BE2C (cell line): ENCODE results near the gene TNFRSF21.
"Not testable (repeated sequence)": the region's sequence is repeated elsewhere in the genome, so short reads cannot be mapped to it uniquely, and the experiment has no call there.

Experiments used
- DNase-seq: peaks from one replicate; pipeline ENCODE4 v3.0.0-alpha.2; 2020
- H3K27me3 ChIP-seq: fragments of 250-450 bp; sonication (Bioruptor Pico); 2 replicates; pipeline ENCODE4 v1.5.1; 2020; ENCODE audit warnings: mild to moderate bottlenecking
- H3K36me3 ChIP-seq: fragments of 250-450 bp; sonication (Bioruptor Pico); 2 replicates; pipeline ENCODE4 v1.5.1; 2020; ENCODE audit warnings: mild to moderate bottlenecking
- H3K4me1 ChIP-seq: fragments of 250-450 bp; sonication (Bioruptor Pico); 2 replicates; pipeline ENCODE4 v1.5.1; 2020
- H3K4me3 ChIP-seq: 2 replicates; pipeline ENCODE4 v1.5.1; 2011; ENCODE audit warnings: low read depth, low read length
- H3K9me3 ChIP-seq: fragments of 250-450 bp; sonication (Bioruptor Pico); 2 replicates; pipeline ENCODE4 v1.5.1; 2020
- CTCF ChIP-seq: IDR thresholded peaks from 2 replicates; pipeline ENCODE4 v1.5.1; 2012; ENCODE audit warnings: mild to moderate bottlenecking, low read depth, low read length

Gene TNFRSF21

GRCh38 chr6:47234266-47234933 is 75.3 kb downstream of the TNFRSF21 start:
- H3K4me3 ChIP-seq: no peak overlapping the region
- H3K9me3 ChIP-seq: no peaks in the 10 kb centered on the region
- H3K4me1 ChIP-seq: peaks cover 34% of the 10 kb centered on the region
- no peak for DNase-seq
- no peaks in the 10 kb centered on the region for H3K27me3 ChIP-seq
- peaks cover 22% of the 10 kb centered on the region for H3K36me3 ChIP-seq
- no peak for TF ChIP-seq CTCF

DNA sequence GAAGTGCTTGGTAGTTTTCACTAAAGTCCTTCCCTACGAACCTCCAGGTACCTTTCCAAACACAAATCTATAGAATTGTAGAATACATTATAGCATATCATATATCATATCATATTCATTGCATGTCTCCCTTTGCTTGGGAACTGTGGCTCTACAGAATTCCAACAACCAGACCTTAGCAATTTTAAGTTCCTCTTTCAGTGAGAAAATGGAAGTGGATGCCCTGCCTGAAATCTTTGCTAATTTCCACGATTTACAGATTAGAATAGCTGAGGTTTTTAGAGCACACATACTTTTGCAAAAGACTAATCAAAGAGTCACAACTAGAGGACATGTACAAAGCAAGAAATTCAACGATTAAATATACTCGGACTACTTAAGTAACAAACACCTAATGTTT is 78.6 kb downstream of the TNFRSF21 start:
- Histone ChIP-seq H3K4me1 (peaks cover 8% of the 10 kb centered on the region), H3K4me3 (no peak overlapping the region), H3K27me3 (no peaks in the 10 kb centered on the region), H3K9me3 (no peaks in the 10 kb centered on the region; the same call in 1 of the 2 replicates), H3K36me3 (peaks cover 32% of the 10 kb centered on the region)
- DNase-seq: no peak
- no peak for TF ChIP-seq CTCF

DNA sequence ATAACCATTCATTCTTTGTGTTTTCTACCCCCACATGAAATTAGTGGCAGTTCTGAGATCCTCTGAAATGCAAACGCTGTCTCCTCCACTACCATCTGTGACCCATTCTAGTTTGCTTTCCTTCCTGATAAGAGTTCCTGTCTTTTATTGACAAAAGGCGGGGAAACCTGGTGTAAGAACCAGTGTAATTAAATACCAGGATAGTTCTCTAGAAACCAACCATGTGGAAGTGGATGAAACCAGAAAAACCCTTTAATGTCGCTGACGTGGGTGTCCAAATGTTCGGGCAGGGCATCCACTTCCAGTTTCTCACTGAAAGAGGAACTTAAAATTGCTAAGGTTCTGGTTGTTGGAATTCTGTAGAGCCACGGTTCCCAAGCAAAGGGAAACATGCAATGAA is 79.1 kb downstream of the TNFRSF21 start:
- no peak overlapping the region for H3K4me3 ChIP-seq
- peaks cover 32% of the 10 kb centered on the region for H3K36me3 ChIP-seq
- no peak for TF ChIP-seq CTCF
- peaks cover 6% of the 10 kb centered on the region for H3K4me1 ChIP-seq
- H3K9me3 ChIP-seq: no peaks in the 10 kb centered on the region; the same call in 1 of the 2 replicates
- H3K27me3 ChIP-seq: no peaks in the 10 kb centered on the region
- DNase-seq: no peak

DNA sequence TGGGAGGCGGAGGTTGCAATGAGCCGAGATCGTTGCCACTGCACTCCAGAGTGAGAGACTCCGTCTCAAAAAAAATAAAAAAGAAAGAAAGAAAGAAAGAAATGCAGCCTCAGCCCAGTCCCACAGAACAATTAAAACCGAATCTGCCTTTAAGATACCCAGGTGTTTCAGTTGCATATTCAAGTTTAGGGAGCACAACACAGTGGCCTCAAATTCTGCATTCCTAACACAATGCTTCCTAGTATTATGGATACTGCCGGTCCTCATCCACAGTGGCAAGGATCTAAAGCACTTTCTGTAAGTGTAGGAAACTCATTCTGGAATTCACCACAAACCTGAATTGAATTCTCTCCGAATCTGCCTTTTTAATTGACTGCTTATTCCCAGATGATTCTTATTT is 80.5 kb downstream of the TNFRSF21 start:
- peaks cover 30% of the 10 kb centered on the region for H3K36me3 ChIP-seq
- TF ChIP-seq CTCF: no peak

DNA sequence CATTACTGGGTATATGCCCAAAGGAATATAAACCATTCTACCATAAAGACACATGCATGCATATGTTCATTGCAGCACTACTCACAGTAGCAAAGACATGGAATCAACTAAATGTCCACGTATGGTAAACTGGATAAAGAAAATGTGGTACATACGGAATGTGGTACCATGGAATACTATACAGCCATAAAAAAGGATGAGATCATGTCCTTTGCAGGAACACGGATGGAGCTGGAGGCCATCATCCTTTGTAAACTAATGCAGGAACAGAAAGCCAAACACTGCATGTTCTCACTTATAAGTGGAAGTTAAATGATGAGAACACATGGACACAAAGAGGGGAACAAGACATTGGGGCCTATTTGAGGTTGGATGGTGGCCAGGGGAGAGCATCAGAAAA is 81.6 kb downstream of the TNFRSF21 start:
- DNase-seq: not testable (repeated sequence)

More for the DNA sequence above, 80.5 kb downstream of the TNFRSF21 start:
- no peaks in the 10 kb centered on the region; the same call in 1 of the 2 replicates for H3K9me3 ChIP-seq
- no peaks in the 10 kb centered on the region for H3K27me3 ChIP-seq
- H3K4me3 ChIP-seq: no peak overlapping the region
- H3K4me1 ChIP-seq: no peaks in the 10 kb centered on the region; the same call in 1 of the 2 replicates
- DNase-seq: no peak

GRCh38 chr6:47223251-47223650 is 86.5 kb downstream of the TNFRSF21 start:
- not testable (repeated sequence) for DNase-seq, H3K4me1 ChIP-seq

More for the DNA sequence above, 81.6 kb downstream of the TNFRSF21 start:
- not testable (repeated sequence) for H3K4me1 ChIP-seq, H3K9me3 ChIP-seq, H3K4me3 ChIP-seq, H3K27me3 ChIP-seq
- peaks cover 21% of the 10 kb centered on the region for H3K36me3 ChIP-seq

GRCh38 chr6:47221565-47221964 is 88.1 kb downstream of the TNFRSF21 start:
- H3K36me3 ChIP-seq: no peaks in the 10 kb centered on the region
- no peak overlapping the region for H3K4me3 ChIP-seq
- no peak for TF ChIP-seq CTCF
- H3K4me1 ChIP-seq: no peaks in the 10 kb centered on the region
- no peak for DNase-seq
- no peaks in the 10 kb centered on the region for H3K27me3 ChIP-seq
- H3K9me3 ChIP-seq: no peaks in the 10 kb centered on the region

More at GRCh38 chr6:47223251-47223650, 86.5 kb downstream of the TNFRSF21 start:
- H3K36me3 ChIP-seq, H3K9me3 ChIP-seq, H3K4me3 ChIP-seq, H3K27me3 ChIP-seq: not testable (repeated sequence)
